Large intestine (tissue), 3 donors: Measurements from ENCODE around the gene GAA. TPM values are rescaled to one million over a fixed set of nuclear protein-coding genes. Genes with fewer than 3 reads are reported as not detected.
"Not testable (repeated sequence)": the region's sequence is repeated elsewhere in the genome, so short reads cannot be mapped to it uniquely, and the experiment has no call there.

Experiments used
- DNase-seq, 2 donors: peaks; one replicate each; pipeline versions ENCODE4 v3.0.0 to v3.0.0-alpha.2; 2013
- H3K27ac ChIP-seq: one replicate; pipeline ENCODE4 v1.5.1; 2013; ENCODE audit warnings: low read length
- H3K27me3 ChIP-seq: 2 replicates; pipeline ENCODE4 v1.6.1; 2013; ENCODE audit warnings: low read length; ENCODE audit not compliant: control insufficient read depth, insufficient read depth
- H3K36me3 ChIP-seq: 2 replicates; pipeline ENCODE4 v1.6.1; 2013; ENCODE audit warnings: low read length; ENCODE audit not compliant: control insufficient read depth, insufficient read depth
- H3K4me1 ChIP-seq: one replicate; pipeline ENCODE4 v1.6.1; 2013; ENCODE audit warnings: low read length; ENCODE audit not compliant: control insufficient read depth, insufficient read depth
- H3K4me3 ChIP-seq: one replicate; pipeline ENCODE4 v1.5.1; 2013; ENCODE audit warnings: low read length
- H3K9me3 ChIP-seq: one replicate; pipeline ENCODE4 v1.6.1; 2013; ENCODE audit warnings: mild to moderate bottlenecking, low read depth, low read length, moderate library complexity; ENCODE audit not compliant: control insufficient read depth
- WGBS: methylation state at CpG from one replicate; pipeline ENCODE4 v1.1.5; 2013; ENCODE audit warnings: low lambda C conversion rate; ENCODE audit not compliant: insufficient coverage; 5-methylcytosine and 5-hydroxymethylcytosine counted together
- polyA plus RNA-seq: library from polyadenylated mRNA; unstranded; fragments of 120-200 nt; gene quantifications from one replicate; pipeline ENCODE4 v1.2.1, GENCODE V29; 2013

GAA gene
- polyA plus RNA-seq, 1 donor, result 50.0 TPM

- peaks cover 27% of the 10 kb centered on the region for H3K36me3 ChIP-seq
- H3K27me3 ChIP-seq, result no peaks in the 10 kb centered on the region
- H3K27ac ChIP-seq, result peak overlapping the region; percentile 28
- peaks cover 5% of the 10 kb centered on the region for H3K4me1 ChIP-seq
- WGBS, result no CpG with 5 or more reads among the region's 69 CpGs
- H3K4me3 ChIP-seq, result peak overlapping the region; percentile 88
- DNase-seq, result peak; percentile 7 to 20
- H3K9me3 ChIP-seq, result no peaks in the 10 kb centered on the region
These were observed 45.0 kb downstream of the GAA start for GRCh38 chr17:80146121-80147034.

GRCh38 chr17:80147035-80147822 lies 45.8 kb downstream of the GAA start, which contains the start of gene EIF4A3:
TSS of gene EIF4A3 (minus strand) at chr17:80147128. CDS start at chr17:80146961, 167 bp downstream.
- H3K9me3 ChIP-seq, result no peaks in the 10 kb centered on the region
- peaks cover 20% of the 10 kb centered on the region for H3K36me3 ChIP-seq
- H3K27me3 ChIP-seq, result no peaks in the 10 kb centered on the region
- WGBS, result no CpG with 5 or more reads among the region's 90 CpGs
- peak within 1 kb of the TSS; percentile 88 for H3K4me3 ChIP-seq
- H3K27ac ChIP-seq, result peak within 1 kb of the TSS; percentile 94
- peak; percentile 100 for DNase-seq
- peaks cover 5% of the 10 kb centered on the region for H3K4me1 ChIP-seq

- Histone ChIP-seq H3K9me3 (no peaks in the 10 kb centered on the region), H3K4me1 (peaks cover 5% of the 10 kb centered on the region), H3K27ac (no peak overlapping the region), H3K4me3 (no peak overlapping the region), H3K27me3 (no peaks in the 10 kb centered on the region), H3K36me3 (no peaks in the 10 kb centered on the region)
- no CpG with 5 or more reads among the region's 5 CpGs for WGBS
- DNase-seq, result no peak
These were observed 50.0 kb downstream of the GAA start for GRCh38 chr17:80151333-80151732.

GRCh38 chr17:80152081-80152702 lies 50.8 kb downstream of the GAA start:
- Histone ChIP-seq H3K9me3 (no peaks in the 10 kb centered on the region), H3K4me1 (peaks cover 5% of the 10 kb centered on the region), H3K27ac (no peak overlapping the region), H3K36me3 (no peaks in the 10 kb centered on the region), H3K27me3 (no peaks in the 10 kb centered on the region), H3K4me3 (no peak overlapping the region)
- DNase-seq, result no peak
- 89% methylated on average over 3 of the region's 11 CpGs for WGBS

- Histone ChIP-seq H3K27ac (no peak overlapping the region), H3K4me1 (peaks cover 4% of the 10 kb centered on the region), H3K27me3 (no peaks in the 10 kb centered on the region), H3K36me3 (no peaks in the 10 kb centered on the region), H3K9me3 (no peaks in the 10 kb centered on the region), H3K4me3 (no peak overlapping the region)
- no peak for DNase-seq
- no CpG with 5 or more reads among the region's 3 CpGs for WGBS
These were observed 51.6 kb downstream of the GAA start for GRCh38 chr17:80153004-80153403.

GRCh38 chr17:80154166-80154565 lies 52.8 kb downstream of the GAA start:
- WGBS, result 80% methylated on average over 2 of the region's 5 CpGs
- no peaks in the 10 kb centered on the region for H3K36me3 ChIP-seq
- no peaks in the 10 kb centered on the region for H3K4me1 ChIP-seq
- no peak for DNase-seq
- no peaks in the 10 kb centered on the region for H3K27me3 ChIP-seq
- no peak overlapping the region for H3K4me3 ChIP-seq
- no peaks in the 10 kb centered on the region for H3K9me3 ChIP-seq
- no peak overlapping the region for H3K27ac ChIP-seq

- not testable (repeated sequence) for H3K36me3 ChIP-seq, DNase-seq, H3K27me3 ChIP-seq, H3K4me3 ChIP-seq, H3K4me1 ChIP-seq, H3K27ac ChIP-seq, H3K9me3 ChIP-seq
- WGBS, result no CpG with 5 or more reads among the region's 2 CpGs
These were observed 54.2 kb downstream of the GAA start for GRCh38 chr17:80155600-80155999.

GRCh38 chr17:80158846-80159245 lies 57.5 kb downstream of the GAA start:
- 71% methylated on average over 1 of the region's 2 CpGs for WGBS
- H3K4me1 ChIP-seq, result no peaks in the 10 kb centered on the region
- H3K27me3 ChIP-seq, result peaks cover 12% of the 10 kb centered on the region
- no peaks in the 10 kb centered on the region for H3K9me3 ChIP-seq
- H3K27ac ChIP-seq, result no peak overlapping the region
- no peak overlapping the region for H3K4me3 ChIP-seq
- no peak for DNase-seq
- no peaks in the 10 kb centered on the region for H3K36me3 ChIP-seq

- H3K9me3 ChIP-seq, result no peaks in the 10 kb centered on the region
- 0% methylated on average over 1 of the region's 3 CpGs for WGBS
- no peak overlapping the region for H3K4me3 ChIP-seq
- peaks cover 12% of the 10 kb centered on the region for H3K27me3 ChIP-seq
- H3K27ac ChIP-seq, result no peak overlapping the region
- no peaks in the 10 kb centered on the region for H3K4me1 ChIP-seq
- no peak for DNase-seq
- H3K36me3 ChIP-seq, result no peaks in the 10 kb centered on the region
These were observed 59.2 kb downstream of the GAA start for GRCh38 chr17:80160536-80160935.

- no peak overlapping the region for H3K4me3 ChIP-seq
- H3K36me3 ChIP-seq, result no peaks in the 10 kb centered on the region
- no peaks in the 10 kb centered on the region for H3K9me3 ChIP-seq
- 100% methylated on average over 2 of the region's 4 CpGs for WGBS
- DNase-seq, result no peak
- peaks cover 12% of the 10 kb centered on the region for H3K27me3 ChIP-seq
- no peaks in the 10 kb centered on the region for H3K4me1 ChIP-seq
- no peak overlapping the region for H3K27ac ChIP-seq
These were observed 62.0 kb downstream of the GAA start for GRCh38 chr17:80163336-80163735.
